Kidney (tissue), 14 donors: ENCODE data around the gene CNTROB. TPM values are rescaled to one million over a fixed set of nuclear protein-coding genes. Genes with fewer than 3 reads are reported as not detected.

ENCODE experiments used
- DNase-seq, 5 donors: peaks; one replicate each; pipeline ENCODE4 v3.0.0-alpha.2; 2013 to 2020
- FAIRE-seq: peaks from 2 replicates; lab custom pipeline; 2012; peaks lifted over from hg19 to GRCh38; lab: Jason Lieb, UNC
- H3K27ac ChIP-seq, 2 donors: one replicate each; pipeline ENCODE4 v1.7.0; 2013; ENCODE audit warnings: low read depth in 2 of 2, low read length in 2 of 2, inconsistent platforms in 1 of 2
- H3K27me3 ChIP-seq: one replicate; pipeline ENCODE4 v1.7.1; 2013; ENCODE audit warnings: low read length, inconsistent platforms; ENCODE audit not compliant: control insufficient read depth, insufficient read depth
- H3K36me3 ChIP-seq, 3 donors: one replicate each; pipeline versions ENCODE4 v1.7.0 to v1.7.1; 2013; ENCODE audit warnings: low read length in 3 of 3, control low read depth in 1 of 3, inconsistent platforms in 1 of 3; ENCODE audit not compliant: insufficient read depth in 3 of 3, control insufficient read depth in 2 of 3
- H3K4me1 ChIP-seq, 3 donors: one replicate each; pipeline versions ENCODE4 v1.7.0 to v1.7.1; 2013; ENCODE audit warnings: low read length in 3 of 3, inconsistent platforms in 1 of 3, low read depth in 1 of 3; ENCODE audit not compliant: control insufficient read depth in 2 of 3, insufficient read depth in 2 of 3
- H3K4me3 ChIP-seq, 3 donors: one replicate each; pipeline versions ENCODE4 v1.7.0 to v1.8.1; 2013; ENCODE audit warnings: low read length in 3 of 3, control low read depth in 1 of 3, inconsistent platforms in 1 of 3
- H3K9ac ChIP-seq, 3 donors: one replicate each; pipeline versions ENCODE4 v1.7.0 to v1.7.1; 2013; ENCODE audit warnings: low read length in 3 of 3, control low read depth in 1 of 3, inconsistent platforms in 1 of 3
- H3K9me3 ChIP-seq, 3 donors: one replicate each; pipeline versions ENCODE4 v1.7.0 to v1.7.1; 2013; ENCODE audit warnings: low read length in 3 of 3, control low read depth in 1 of 3, inconsistent platforms in 1 of 3; ENCODE audit not compliant: control insufficient read depth in 2 of 3, insufficient read depth in 1 of 3
- intact Hi-C: fragments of 100-400 bp; cut with DNase I; formaldehyde crosslinking; loops from one replicate; pipeline ENCODE4 v1.11.1; 2022
- polyA plus RNA-seq: library from polyadenylated mRNA; stranded (reverse); fragments of 350-450 nt; fragmentation: Illumina TruSeq; extraction: RNeasy Lipid Tissue Mini Kit (QIAGEN cat#74804); gene quantifications from one replicate; pipeline ENCODE4 v1.2.3, GENCODE V29; 2014; ENCODE audit warnings: low read depth, low replicate concordance; ENCODE audit not compliant: insufficient read depth
- total RNA-seq: library from RNA; stranded (reverse); fragmentation: NEBNext Ultra II Directional; extraction: Animal tissue kit (Norgen Biotek cat#: 25700); gene quantifications from one replicate; pipeline ENCODE4 v1.2.1, GENCODE V29; 2021
- TF ChIP-seq, protein P1 (sequence below): IDR thresholded peaks from 3 replicates; pipeline ENCODE4 v1.5.1; 2012; ENCODE audit warnings: mild to moderate bottlenecking, moderate library complexity, borderline replicate concordance; ENCODE audit not compliant: insufficient read depth; ENCODE audit errors: extremely low read depth
- donor health status: control.
- donor health status: control.
- donor health status: control.
- donor health status: control.
- donor health status: control.
- donor health status: DM: yes; HTN: yes; CAD: no.
- donor health status: Normal renal cell carcinoma (clear cell type).

The CNTROB gene
- total and polyA plus RNA-seq, 2 donors from 2014 or later: 11.6 to 27.5 TPM

DNA sequence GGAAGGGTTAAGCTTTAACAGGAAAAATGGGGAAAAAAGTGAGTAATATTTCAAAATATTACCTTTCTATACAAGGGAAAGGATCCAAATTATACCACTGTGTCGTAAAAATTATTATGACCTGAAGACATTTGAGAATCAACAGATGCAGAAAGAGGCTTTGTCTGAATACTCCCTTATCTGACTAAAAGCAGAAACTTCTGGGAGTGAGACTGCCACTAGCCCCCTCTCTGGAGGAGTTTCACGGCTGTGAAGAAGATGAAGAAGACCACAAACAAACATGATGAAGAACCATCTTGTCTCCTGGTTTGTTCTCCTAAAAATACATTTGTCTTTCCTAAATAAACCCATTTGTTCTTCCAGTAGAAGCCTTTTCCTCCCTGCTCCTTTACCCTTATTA lies 29.4 kb downstream of the CNTROB start:
- H3K27me3 ChIP-seq: no peaks in the 10 kb centered on the region
- no peaks in the 10 kb centered on the region for H3K36me3 ChIP-seq
- no peak overlapping the region for H3K27ac ChIP-seq
- TF ChIP-seq, protein P1, sequence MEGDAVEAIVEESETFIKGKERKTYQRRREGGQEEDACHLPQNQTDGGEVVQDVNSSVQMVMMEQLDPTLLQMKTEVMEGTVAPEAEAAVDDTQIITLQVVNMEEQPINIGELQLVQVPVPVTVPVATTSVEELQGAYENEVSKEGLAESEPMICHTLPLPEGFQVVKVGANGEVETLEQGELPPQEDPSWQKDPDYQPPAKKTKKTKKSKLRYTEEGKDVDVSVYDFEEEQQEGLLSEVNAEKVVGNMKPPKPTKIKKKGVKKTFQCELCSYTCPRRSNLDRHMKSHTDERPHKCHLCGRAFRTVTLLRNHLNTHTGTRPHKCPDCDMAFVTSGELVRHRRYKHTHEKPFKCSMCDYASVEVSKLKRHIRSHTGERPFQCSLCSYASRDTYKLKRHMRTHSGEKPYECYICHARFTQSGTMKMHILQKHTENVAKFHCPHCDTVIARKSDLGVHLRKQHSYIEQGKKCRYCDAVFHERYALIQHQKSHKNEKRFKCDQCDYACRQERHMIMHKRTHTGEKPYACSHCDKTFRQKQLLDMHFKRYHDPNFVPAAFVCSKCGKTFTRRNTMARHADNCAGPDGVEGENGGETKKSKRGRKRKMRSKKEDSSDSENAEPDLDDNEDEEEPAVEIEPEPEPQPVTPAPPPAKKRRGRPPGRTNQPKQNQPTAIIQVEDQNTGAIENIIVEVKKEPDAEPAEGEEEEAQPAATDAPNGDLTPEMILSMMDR: no peak
- no peaks in the 10 kb centered on the region for H3K4me1 ChIP-seq
- FAIRE-seq (no peak), DNase-seq (no peak)
- intact Hi-C loops: no loop called here
- no peak overlapping the region for H3K9ac ChIP-seq
- no peaks in the 10 kb centered on the region for H3K9me3 ChIP-seq
- H3K4me3 ChIP-seq: no peak overlapping the region

DNA sequence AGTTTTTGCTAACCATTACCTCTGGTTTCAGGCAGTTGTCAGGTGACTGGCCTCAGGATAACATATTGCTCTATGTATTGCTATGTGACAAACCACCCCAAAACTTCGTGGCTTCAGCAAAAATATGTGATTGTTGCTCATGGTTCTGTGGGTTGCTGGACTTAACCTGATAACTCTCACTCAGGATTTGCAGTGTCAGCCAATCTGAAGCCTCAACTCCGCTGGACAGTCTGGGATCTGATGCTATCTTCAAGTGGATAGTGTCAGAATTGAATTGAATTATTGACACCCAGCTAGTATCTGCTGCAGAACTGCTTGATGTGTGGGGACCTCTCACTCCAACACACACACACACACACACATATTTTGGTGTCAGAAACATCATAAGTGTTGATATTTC lies 35.7 kb downstream of the CNTROB start:
- TF ChIP-seq, protein P1: no peak
- DNase-seq (no peak), FAIRE-seq (no peak)
- H3K9me3 ChIP-seq: no peaks in the 10 kb centered on the region
- no peaks in the 10 kb centered on the region for H3K4me1 ChIP-seq
- H3K9ac ChIP-seq: no peak overlapping the region
- intact Hi-C loops: no loop called here
- H3K4me3 ChIP-seq: no peak overlapping the region
- no peaks in the 10 kb centered on the region for H3K27me3 ChIP-seq
- no peak overlapping the region for H3K27ac ChIP-seq
- H3K36me3 ChIP-seq: no peaks in the 10 kb centered on the region

DNA sequence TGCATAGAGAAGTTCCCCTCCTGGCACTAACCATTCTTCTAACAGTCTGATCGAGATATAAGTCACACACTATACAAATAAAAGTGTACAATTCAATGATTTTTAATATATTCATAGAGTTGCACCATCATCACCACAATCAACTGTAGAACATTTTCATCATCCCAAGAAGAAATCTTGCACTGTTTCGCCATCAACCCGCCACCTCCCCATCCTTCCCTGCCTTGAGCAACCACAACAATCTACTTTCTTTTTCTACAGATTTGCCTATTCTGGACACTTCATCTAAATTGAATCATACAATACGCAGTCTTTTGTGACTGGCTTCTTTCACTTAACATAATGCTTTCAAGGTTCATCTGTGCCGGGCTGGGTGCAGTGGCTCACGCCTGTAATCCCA lies 37.4 kb downstream of the CNTROB start:
- Histone ChIP-seq H3K36me3 (no peaks in the 10 kb centered on the region), H3K9me3 (peaks cover 0 to 2% (median 0%) of the 10 kb centered on the region in 3 donors), H3K27me3 (no peaks in the 10 kb centered on the region), H3K27ac (no peak overlapping the region), H3K9ac (no peak overlapping the region), H3K4me3 (no peak overlapping the region), H3K4me1 (no peaks in the 10 kb centered on the region)
- intact Hi-C loops: no loop called here
- DNase-seq (no peak), FAIRE-seq (no peak)
- TF ChIP-seq, protein P1: no peak

DNA sequence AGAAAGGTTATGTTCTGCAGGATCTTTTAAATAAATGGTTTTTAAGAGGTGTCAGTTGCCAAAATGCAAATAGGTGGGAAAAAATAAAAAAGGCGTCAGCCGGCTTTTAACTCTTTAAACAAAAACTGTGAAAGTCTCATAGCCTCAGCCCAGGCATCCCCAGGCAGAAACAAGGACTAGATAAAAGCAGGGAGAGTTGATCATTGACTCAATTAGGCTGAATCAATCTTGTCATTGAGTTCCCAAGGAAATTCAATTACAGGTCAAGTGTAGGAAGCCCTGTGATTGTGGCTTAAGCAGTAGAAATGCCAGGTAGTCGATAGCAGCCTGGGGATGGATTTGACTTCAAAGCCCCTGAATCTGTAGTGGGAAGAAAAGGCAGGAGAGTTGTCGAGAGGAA lies 39.6 kb downstream of the CNTROB start:
- Histone ChIP-seq H3K4me1 (no peaks in the 10 kb centered on the region), H3K36me3 (no peaks in the 10 kb centered on the region), H3K9me3 (peaks cover 0 to 12% (median 0%) of the 10 kb centered on the region in 3 donors), H3K9ac (no peak overlapping the region), H3K27me3 (no peaks in the 10 kb centered on the region), H3K4me3 (no peak overlapping the region), H3K27ac (no peak overlapping the region)
- FAIRE-seq (no peak), DNase-seq (no peak)
- TF ChIP-seq, protein P1: no peak
- intact Hi-C loops: no loop called here
